ENCODE data around the gene PCYOX1L. TPM values are rescaled to one million over a fixed set of nuclear protein-coding genes. Genes with fewer than 3 reads are reported as not detected.
"Not testable (repeated sequence)": the region's sequence is repeated elsewhere in the genome, so short reads cannot be mapped to it uniquely, and the experiment has no call there.

Gene PCYOX1L
- total RNA-seq, 1 experiment from 2014 or later: 15.3 TPM

DNA sequence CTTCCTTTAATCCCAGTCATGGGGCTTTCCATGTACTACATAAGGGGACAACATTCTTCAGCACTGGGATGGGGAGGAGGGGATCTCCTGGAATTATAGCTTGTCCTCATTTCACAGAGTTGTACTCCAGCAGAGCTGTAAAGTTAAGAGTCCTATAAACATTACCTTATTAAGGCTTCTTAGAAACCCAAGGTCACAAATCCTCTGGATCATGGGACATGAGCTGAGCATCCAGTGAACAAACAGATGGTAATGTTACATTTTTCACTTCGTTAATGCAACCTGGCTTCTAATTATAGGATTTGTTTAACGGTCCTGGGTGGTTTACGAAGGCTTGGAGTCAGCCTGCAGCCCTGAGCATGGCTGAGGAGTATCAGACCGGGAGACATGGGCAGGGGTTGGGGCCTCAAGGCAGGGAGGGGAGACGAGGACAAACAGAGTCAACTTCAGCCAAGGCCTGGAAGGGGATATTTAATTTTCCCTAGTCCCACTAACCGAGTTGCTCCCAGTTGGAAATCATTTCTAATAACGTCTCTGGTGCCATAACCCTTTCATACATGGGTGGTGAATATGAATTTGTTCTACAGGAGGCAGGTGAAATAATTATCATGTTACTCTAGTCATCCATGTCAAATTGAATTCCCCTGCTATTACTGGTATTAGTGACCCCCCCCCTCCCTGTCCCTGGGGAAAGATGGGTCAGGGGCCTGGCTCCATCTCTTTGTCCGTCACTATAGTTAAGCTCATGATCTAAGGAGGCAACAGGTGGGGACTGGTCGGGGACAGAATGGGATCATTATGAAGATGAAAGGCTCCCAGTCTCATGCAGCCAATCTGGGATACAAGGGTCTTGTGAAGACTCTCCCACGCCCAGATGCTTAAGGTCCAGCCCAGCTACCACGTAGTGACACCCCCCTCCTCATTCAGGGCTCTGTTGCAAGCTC, 32.0 kb downstream of the PCYOX1L start:
- peak overlapping the region in 1 of 3 experiments; percentile 37; a peak in 1 of 7 replicates for H3K27ac Mint-ChIP-seq
- H3K18ac ChIP-seq (ENCODE audit: insufficient read length, low read depth, low read length): no peak overlapping the region
- no peaks in the 10 kb centered on the region for H3K4me1 ChIP-seq (ENCODE audit: insufficient read depth, low read length)
- no peak overlapping the region for H3K27ac ChIP-seq (ENCODE audit: insufficient read length, low read depth, low read length)
- no peak overlapping the region for H2BK120ac ChIP-seq (ENCODE audit: low read depth, low read length, poor library complexity, severe bottlenecking)
- H3K23me2 ChIP-seq (ENCODE audit: insufficient read length, low read depth, low read length, poor library complexity, severe bottlenecking): no peaks in the 10 kb centered on the region
- H4K8ac ChIP-seq (replicated peaks; ENCODE audit: insufficient read length, low read depth, low read length): no peak overlapping the region
- H2BK20ac ChIP-seq (ENCODE audit: low read depth, low read length, poor library complexity, severe bottlenecking): no peak overlapping the region
- H4K20me1 ChIP-seq (ENCODE audit: control insufficient read depth, insufficient read depth, insufficient read length): no peaks in the 10 kb centered on the region
- no peak overlapping the region for H2BK12ac ChIP-seq (ENCODE audit: insufficient read length, low read depth, low read length)
- no peak overlapping the region for H2BK15ac ChIP-seq (ENCODE audit: low read depth, low read length)
- no peak overlapping the region for H4K91ac ChIP-seq (ENCODE audit: insufficient read length, low read depth, low read length)
- no peaks in the 10 kb centered on the region; a peak in 1 of 5 replicates for H3K9me3 Mint-ChIP-seq
- no peaks in the 10 kb centered on the region for H3K9me3 ChIP-seq (ENCODE audit: control insufficient read depth, low read depth, low read length)
- H3K4ac ChIP-seq (ENCODE audit: low read depth, low read length): no peak overlapping the region
- no peak overlapping the region for H3K14ac ChIP-seq (ENCODE audit: insufficient read depth, low read length)
- no peak overlapping the region for H4K5ac ChIP-seq (ENCODE audit: insufficient read length, low read depth, low read length)
- H3K27me3 Mint-ChIP-seq (ENCODE audit: low read depth): no peaks in the 10 kb centered on the region; the same call in 1 of the 2 replicates
- no peak for DNase-seq
- H3K79me1 ChIP-seq (ENCODE audit: insufficient read depth, low read depth, low read length, poor library complexity, severe bottlenecking): no peaks in the 10 kb centered on the region
- no peaks in the 10 kb centered on the region for H3K27me3 ChIP-seq (ENCODE audit: insufficient read depth, low read length)
- no peaks in the 10 kb centered on the region; a peak in 1 of 7 replicates for H3K36me3 Mint-ChIP-seq (ENCODE audit: insufficient read depth in 1 of 3, low read depth in 3 of 3)
- H3K56ac ChIP-seq (ENCODE audit: insufficient read length, low read depth, low read length): no peak overlapping the region
- TF ChIP-seq, protein P1, sequence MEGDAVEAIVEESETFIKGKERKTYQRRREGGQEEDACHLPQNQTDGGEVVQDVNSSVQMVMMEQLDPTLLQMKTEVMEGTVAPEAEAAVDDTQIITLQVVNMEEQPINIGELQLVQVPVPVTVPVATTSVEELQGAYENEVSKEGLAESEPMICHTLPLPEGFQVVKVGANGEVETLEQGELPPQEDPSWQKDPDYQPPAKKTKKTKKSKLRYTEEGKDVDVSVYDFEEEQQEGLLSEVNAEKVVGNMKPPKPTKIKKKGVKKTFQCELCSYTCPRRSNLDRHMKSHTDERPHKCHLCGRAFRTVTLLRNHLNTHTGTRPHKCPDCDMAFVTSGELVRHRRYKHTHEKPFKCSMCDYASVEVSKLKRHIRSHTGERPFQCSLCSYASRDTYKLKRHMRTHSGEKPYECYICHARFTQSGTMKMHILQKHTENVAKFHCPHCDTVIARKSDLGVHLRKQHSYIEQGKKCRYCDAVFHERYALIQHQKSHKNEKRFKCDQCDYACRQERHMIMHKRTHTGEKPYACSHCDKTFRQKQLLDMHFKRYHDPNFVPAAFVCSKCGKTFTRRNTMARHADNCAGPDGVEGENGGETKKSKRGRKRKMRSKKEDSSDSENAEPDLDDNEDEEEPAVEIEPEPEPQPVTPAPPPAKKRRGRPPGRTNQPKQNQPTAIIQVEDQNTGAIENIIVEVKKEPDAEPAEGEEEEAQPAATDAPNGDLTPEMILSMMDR (conservative IDR thresholded peaks at IDR 0.05): no peak
- H2AK5ac ChIP-seq (ENCODE audit: insufficient read length, low read length): no peak overlapping the region
- H3K23ac ChIP-seq (ENCODE audit: insufficient read length, low read depth, low read length): no peak overlapping the region
- no peak overlapping the region for H2AFZ ChIP-seq (ENCODE audit: low read length)
- no peak overlapping the region for H3K9ac ChIP-seq (ENCODE audit: extremely low read depth, insufficient read length, low read length)
- peaks cover 2 to 3% of the 10 kb centered on the region in 2 experiments for H3K4me1 Mint-ChIP-seq
- H3K4me2 ChIP-seq (ENCODE audit: insufficient read depth, insufficient read length, low read length): no peak overlapping the region
- H3K4me3 Mint-ChIP-seq: no peak overlapping the region
- WGBS (ENCODE audit: extremely low coverage, insufficient read length, low lambda C conversion rate): no CpG with 5 or more reads among the region's 11 CpGs
- H2BK5ac ChIP-seq (ENCODE audit: insufficient read length, low read length): no peak overlapping the region
- H3T11ph ChIP-seq (ENCODE audit: low read length): no peak overlapping the region
- H3K79me2 ChIP-seq (ENCODE audit: insufficient read depth, low read length): no peaks in the 10 kb centered on the region

DNA sequence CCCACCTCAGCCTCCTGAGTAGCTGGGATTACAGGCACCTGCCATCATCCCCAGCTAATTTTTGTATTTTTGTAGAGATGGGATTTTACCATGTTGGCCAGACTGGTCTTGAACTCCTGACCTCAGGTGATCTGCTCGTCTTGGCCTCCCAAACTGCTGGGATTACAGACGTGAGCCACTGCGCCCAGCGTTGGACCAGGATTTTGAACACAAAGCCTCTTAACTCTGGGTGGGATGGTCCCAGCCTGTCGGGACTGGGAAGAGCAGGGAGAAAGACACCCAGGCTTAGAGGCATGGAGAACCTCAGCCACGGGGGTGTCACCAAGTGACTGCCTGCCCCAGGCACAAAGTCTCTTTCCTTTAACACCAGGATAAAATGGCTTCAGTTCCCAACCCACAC, 33.2 kb downstream of the PCYOX1L start:
- not testable (repeated sequence) for H4K5ac ChIP-seq (ENCODE audit: insufficient read length, low read depth, low read length); H3K79me2 ChIP-seq (ENCODE audit: insufficient read depth, low read length); H3K4me2 ChIP-seq (ENCODE audit: insufficient read depth, insufficient read length, low read length); DNase-seq; H2BK20ac ChIP-seq (ENCODE audit: low read depth, low read length, poor library complexity, severe bottlenecking); H3K27ac ChIP-seq (ENCODE audit: insufficient read length, low read depth, low read length); H3K14ac ChIP-seq (ENCODE audit: insufficient read depth, low read length); H3K36me3 Mint-ChIP-seq (ENCODE audit: insufficient read depth in 1 of 3, low read depth in 3 of 3); H2AK5ac ChIP-seq (ENCODE audit: insufficient read length, low read length); H3K79me1 ChIP-seq (ENCODE audit: insufficient read depth, low read depth, low read length, poor library complexity, severe bottlenecking); H3K9me3 Mint-ChIP-seq; H3K56ac ChIP-seq (ENCODE audit: insufficient read length, low read depth, low read length); H3K4me3 Mint-ChIP-seq; H3K23me2 ChIP-seq (ENCODE audit: insufficient read length, low read depth, low read length, poor library complexity, severe bottlenecking); H3K9me3 ChIP-seq (ENCODE audit: control insufficient read depth, low read depth, low read length); H4K8ac ChIP-seq (replicated peaks; ENCODE audit: insufficient read length, low read depth, low read length); H2AFZ ChIP-seq (ENCODE audit: low read length); H2BK5ac ChIP-seq (ENCODE audit: insufficient read length, low read length); H3K18ac ChIP-seq (ENCODE audit: insufficient read length, low read depth, low read length); H2BK120ac ChIP-seq (ENCODE audit: low read depth, low read length, poor library complexity, severe bottlenecking); H2BK15ac ChIP-seq (ENCODE audit: low read depth, low read length); H3K27ac Mint-ChIP-seq; H3K4me1 ChIP-seq (ENCODE audit: insufficient read depth, low read length); H3K4ac ChIP-seq (ENCODE audit: low read depth, low read length); H3K23ac ChIP-seq (ENCODE audit: insufficient read length, low read depth, low read length); H3T11ph ChIP-seq (ENCODE audit: low read length); H2BK12ac ChIP-seq (ENCODE audit: insufficient read length, low read depth, low read length); H3K9ac ChIP-seq (ENCODE audit: extremely low read depth, insufficient read length, low read length); H3K27me3 Mint-ChIP-seq (ENCODE audit: low read depth); H3K4me1 Mint-ChIP-seq; H3K27me3 ChIP-seq (ENCODE audit: insufficient read depth, low read length); H4K91ac ChIP-seq (ENCODE audit: insufficient read length, low read depth, low read length); H4K20me1 ChIP-seq (ENCODE audit: control insufficient read depth, insufficient read depth, insufficient read length)
- no CpG with 5 or more reads among the region's 6 CpGs for WGBS (ENCODE audit: extremely low coverage, insufficient read length, low lambda C conversion rate)

Measured in H9 (cell line).